KMS-11 (cell line): ENCODE data around the gene ADARB1.
"Not testable (repeated sequence)": the region's sequence is repeated elsewhere in the genome, so short reads cannot be mapped to it uniquely, and the experiment has no call there.

Experiments used
- H2AFZ ChIP-seq: fragments of 200-600 bp; sonication (generic); 2 replicates; pipeline ENCODE4 v1.6.1; 2016; ENCODE audit warnings: antibody characterized with exemption, mixed run types, low read depth
- H3K27ac ChIP-seq: fragments of 200-600 bp; sonication (generic); 2 replicates; pipeline ENCODE4 v1.6.1; 2016; ENCODE audit warnings: mild to moderate bottlenecking, mixed run types
- H3K27me3 ChIP-seq: fragments of 200-600 bp; sonication (generic); 2 replicates; pipeline ENCODE4 v1.6.1; 2017; ENCODE audit warnings: mild to moderate bottlenecking, low read depth, mixed run types, moderate library complexity; ENCODE audit not compliant: insufficient read depth
- H3K36me3 ChIP-seq: fragments of 200-600 bp; sonication (generic); 2 replicates; pipeline ENCODE4 v1.6.1; 2017; ENCODE audit warnings: mild to moderate bottlenecking, mixed run types; ENCODE audit not compliant: insufficient read depth
- H3K4me1 ChIP-seq: fragments of 200-600 bp; sonication (generic); 2 replicates; pipeline ENCODE4 v1.6.1; 2016; ENCODE audit warnings: mild to moderate bottlenecking, low read depth, mixed run types; ENCODE audit not compliant: poor library complexity, severe bottlenecking
- H3K4me2 ChIP-seq: fragments of 200-600 bp; sonication (generic); 2 replicates; pipeline ENCODE4 v1.7.0; 2016; ENCODE audit warnings: mild to moderate bottlenecking, mixed run types
- H3K4me3 ChIP-seq: fragments of 200-600 bp; sonication (generic); IDR thresholded peaks from 2 replicates; pipeline ENCODE4 v1.6.1; 2017; ENCODE audit warnings: low read depth, low read length, mixed read lengths; ENCODE audit not compliant: insufficient read depth
- H3K79me2 ChIP-seq: fragments of 200-600 bp; sonication (generic); 2 replicates; pipeline ENCODE4 v1.6.1; 2016; ENCODE audit warnings: low read depth, mixed run types; ENCODE audit not compliant: insufficient read depth
- H3K9ac ChIP-seq: fragments of 200-600 bp; sonication (generic); 2 replicates; pipeline ENCODE4 v1.6.1; 2016; ENCODE audit warnings: mild to moderate bottlenecking, mixed run types
- H4K20me1 ChIP-seq: fragments of 200-600 bp; sonication (generic); 2 replicates; pipeline ENCODE4 v1.6.1; 2016; ENCODE audit warnings: mild to moderate bottlenecking, mixed run types; ENCODE audit not compliant: insufficient read depth
- CTCF ChIP-seq: fragments of 200-600 bp; sonication (generic); conservative IDR thresholded peaks from 2 replicates; pipeline ENCODE4 v1.6.1; 2017; ENCODE audit warnings: low read depth, mild to moderate bottlenecking, antibody characterized with exemption, low read length, moderate library complexity, mixed read lengths

Gene ADARB1

GRCh38 chr21:45141507-45141906 is 67.1 kb downstream of the ADARB1 start:
- Histone ChIP-seq H3K27ac (no peak overlapping the region), H3K36me3 (no peaks in the 10 kb centered on the region), H3K27me3 (no peaks in the 10 kb centered on the region)

GRCh38 chr21:45142469-45143308 is 68.3 kb downstream of the ADARB1 start:
- H4K20me1 ChIP-seq = no peaks in the 10 kb centered on the region
- H3K27ac ChIP-seq = no peak overlapping the region
- H2AFZ ChIP-seq = no peak overlapping the region

More at GRCh38 chr21:45141507-45141906, 67.1 kb downstream of the ADARB1 start:
- TF ChIP-seq CTCF = no peak
- no peak overlapping the region for H2AFZ ChIP-seq
- peaks cover 23% of the 10 kb centered on the region for H3K4me1 ChIP-seq
- no peak overlapping the region for H3K4me2 ChIP-seq
- H3K79me2 ChIP-seq = no peaks in the 10 kb centered on the region
- no peaks in the 10 kb centered on the region for H4K20me1 ChIP-seq
- no peak overlapping the region for H3K4me3 ChIP-seq
- H3K9ac ChIP-seq = no peak overlapping the region

GRCh38 chr21:45143855-45144254 is 69.5 kb downstream of the ADARB1 start:
- no peaks in the 10 kb centered on the region for H3K36me3 ChIP-seq
- no peaks in the 10 kb centered on the region for H3K79me2 ChIP-seq
- peaks cover 11% of the 10 kb centered on the region for H3K4me1 ChIP-seq
- no peak overlapping the region for H3K9ac ChIP-seq
- no peaks in the 10 kb centered on the region for H4K20me1 ChIP-seq
- H3K27ac ChIP-seq = no peak overlapping the region
- TF ChIP-seq CTCF = no peak
- no peak overlapping the region for H2AFZ ChIP-seq
- H3K27me3 ChIP-seq = no peaks in the 10 kb centered on the region
- no peak overlapping the region for H3K4me3 ChIP-seq
- H3K4me2 ChIP-seq = no peak overlapping the region

More at GRCh38 chr21:45142469-45143308, 68.3 kb downstream of the ADARB1 start:
- Histone ChIP-seq H3K4me1 (peaks cover 17% of the 10 kb centered on the region), H3K9ac (no peak overlapping the region), H3K79me2 (no peaks in the 10 kb centered on the region), H3K4me2 (no peak overlapping the region), H3K4me3 (no peak overlapping the region), H3K36me3 (no peaks in the 10 kb centered on the region), H3K27me3 (no peaks in the 10 kb centered on the region)
- TF ChIP-seq CTCF = no peak

GRCh38 chr21:45145146-45145545 is 70.8 kb downstream of the ADARB1 start:
- no peak overlapping the region for H3K4me3 ChIP-seq
- H3K9ac ChIP-seq = no peak overlapping the region
- no peak overlapping the region for H3K27ac ChIP-seq
- no peaks in the 10 kb centered on the region for H3K79me2 ChIP-seq
- peaks cover 7% of the 10 kb centered on the region for H3K4me1 ChIP-seq
- no peak overlapping the region for H3K4me2 ChIP-seq
- H3K36me3 ChIP-seq = no peaks in the 10 kb centered on the region
- no peaks in the 10 kb centered on the region for H3K27me3 ChIP-seq
- no peak for TF ChIP-seq CTCF
- no peak overlapping the region for H2AFZ ChIP-seq
- H4K20me1 ChIP-seq = no peaks in the 10 kb centered on the region

- not testable (repeated sequence) for H3K4me3 ChIP-seq, H3K27ac ChIP-seq, H4K20me1 ChIP-seq, H3K4me1 ChIP-seq, H3K27me3 ChIP-seq, H3K36me3 ChIP-seq, H3K4me2 ChIP-seq, H3K9ac ChIP-seq, H2AFZ ChIP-seq, H3K79me2 ChIP-seq
Observed at GRCh38 chr21:45145846-45146245, 71.5 kb downstream of the ADARB1 start.
